MCF 10A (cell line): Measurements from ENCODE around the gene THPO. TPM values are rescaled to one million over a fixed set of nuclear protein-coding genes. Genes with fewer than 3 reads are reported as not detected.
A peak's percentile ranks its signal among the peaks of the same experiment; 100 is the strongest.

ENCODE experiments used
- BruUV-seq: library from RNA; stranded (reverse); fragments of 400-500 nt; replicated peaks from 2 replicates; lab custom pipeline; 2021; lab: Mats Ljungman, UMichigan
- CTCF ChIA-PET: fragments of 300-600 bp; sonication (Branson Sonifier 250); formaldehyde crosslinking; extraction: SDS; loops from one replicate; lab custom pipeline; 2021; ENCODE audit warnings: antibody characterized with exemption, inconsistent platforms; lab: Yijun Ruan, JAX
- POLR2A ChIA-PET: fragments of 300-600, 350-650 bp; sonication (Branson Sonifier 250); formaldehyde crosslinking; extraction: SDS; loops from one replicate; lab custom pipeline; 2020; ENCODE audit warnings: antibody characterized with exemption, inconsistent platforms; lab: Yijun Ruan, JAX
- DNase-seq: peaks from one replicate; pipeline ENCODE4 v3.0.0-alpha.2; 2018; ENCODE audit not compliant: unreplicated experiment
- H3K27ac Mint-ChIP-seq: one replicate; pipeline ENCODE4 v1.8.0; 2022; ENCODE audit warnings: mild to moderate bottlenecking, low read depth, mixed read lengths; ENCODE audit not compliant: unreplicated experiment
- H3K27me3 Mint-ChIP-seq: one replicate; pipeline ENCODE4 v1.8.0; 2022; ENCODE audit warnings: mixed read lengths; ENCODE audit not compliant: insufficient read depth, unreplicated experiment
- H3K36me3 Mint-ChIP-seq: one replicate; pipeline ENCODE4 v1.8.0; 2022; ENCODE audit warnings: mild to moderate bottlenecking, moderate library complexity, mixed read lengths; ENCODE audit not compliant: insufficient read depth, unreplicated experiment
- H3K4me1 Mint-ChIP-seq: one replicate; pipeline ENCODE4 v1.8.0; 2022; ENCODE audit warnings: mixed read lengths; ENCODE audit not compliant: insufficient read depth, unreplicated experiment
- H3K4me3 Mint-ChIP-seq: one replicate; pipeline ENCODE4 v1.8.0; 2022; ENCODE audit warnings: mild to moderate bottlenecking, moderate library complexity, mixed read lengths; ENCODE audit not compliant: unreplicated experiment
- H3K9me3 Mint-ChIP-seq: one replicate; pipeline ENCODE4 v1.8.0; 2022; ENCODE audit warnings: mixed read lengths; ENCODE audit not compliant: unreplicated experiment
- CTCF ChIP-seq: fragments of 200-600 bp; IDR thresholded peaks from one replicate; pipeline ENCODE4 v1.8.0; 2022; ENCODE audit warnings: antibody characterized with exemption, mild to moderate bottlenecking; ENCODE audit not compliant: unreplicated experiment
- intact Hi-C: fragments of 100-400 bp; cut with micrococcal nuclease; formaldehyde crosslinking; loops from 2 replicates; pipeline ENCODE4 v1.14.1; 2022
- total RNA-seq: library from RNA; stranded (reverse); gene quantifications from 2 replicates; pipeline ENCODE4 v1.2.3, GENCODE V29; 2022

THPO gene
- total RNA-seq, 1 experiment from 2014 or later: not detected

GRCh38 chr3:184417619-184418327, 39.8 kb upstream of the THPO start:
- peak; percentile 72 for DNase-seq
- Mint-ChIP-seq H3K4me1 (no peaks in the 10 kb centered on the region), H3K27ac (no peak overlapping the region), H3K36me3 (peaks cover 5% of the 10 kb centered on the region), H3K27me3 (peaks cover 2% of the 10 kb centered on the region), H3K9me3 (peaks cover 3% of the 10 kb centered on the region), H3K4me3 (no peak overlapping the region)
- BruUV-seq: no TSS peak
- TF ChIP-seq CTCF: peak; percentile 91
- CTCF ChIA-PET: interaction anchor here (0.5 to 9.6 kb wide), 26 partner anchors 10 to 133 kb away, joined by 3 to 112 read pairs (median 4); partner anchors contain the start of gene THPO
- POLR2A ChIA-PET: interaction anchor here (0.6 kb wide), 1 partner anchor 59 kb away, joined by 4 read pairs; no protein-coding TSS in a partner anchor
- intact Hi-C loops: loop anchor here (1.0 to 2.0 kb wide), 5 partner anchors 47 to 127 kb away; no protein-coding TSS in a partner anchor

DNA sequence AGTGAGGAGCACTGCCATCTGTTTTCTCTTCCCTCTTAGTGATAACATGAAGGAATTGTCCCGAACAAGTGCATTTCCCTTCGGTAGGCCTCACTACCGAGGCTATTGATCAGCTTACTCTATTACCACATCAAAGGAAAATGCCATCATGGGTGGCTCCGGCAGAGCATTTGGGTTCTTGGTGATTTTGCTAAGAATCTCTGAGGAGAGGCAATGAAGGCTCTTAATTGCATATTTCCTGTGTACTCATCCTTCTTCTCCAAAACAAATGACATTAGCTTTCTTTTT, 37.1 kb upstream of the THPO start:
- intact Hi-C loops: no loop called here
- DNase-seq: no peak
- POLR2A ChIA-PET: interaction anchor here (0.7 kb wide), 1 partner anchor 29 kb away, joined by 3 read pairs; no protein-coding TSS in a partner anchor
- Mint-ChIP-seq H3K27me3 (no peaks in the 10 kb centered on the region), H3K36me3 (peaks cover 5% of the 10 kb centered on the region), H3K27ac (no peak overlapping the region), H3K4me3 (no peak overlapping the region), H3K9me3 (no peaks in the 10 kb centered on the region), H3K4me1 (no peaks in the 10 kb centered on the region)
- CTCF ChIA-PET: interaction anchor here (4.8 to 9.6 kb wide), 3 partner anchors 43 to 98 kb away, joined by 32 to 112 read pairs (median 69); no protein-coding TSS in a partner anchor
- BruUV-seq: no TSS peak
- TF ChIP-seq CTCF: no peak

- no peaks in the 10 kb centered on the region for H3K27me3 Mint-ChIP-seq
- no peaks in the 10 kb centered on the region for H3K4me1 Mint-ChIP-seq
- ChIA-PET CTCF (interaction anchor here (0.7 to 9.6 kb wide), 8 partner anchors 10 to 434 kb away, joined by 3 to 112 read pairs (median 4); no protein-coding TSS in a partner anchor), POLR2A (interaction anchor here (0.7 kb wide), 1 partner anchor 28 kb away, joined by 3 read pairs; no protein-coding TSS in a partner anchor)
- no peak overlapping the region for H3K4me3 Mint-ChIP-seq
- H3K27ac Mint-ChIP-seq: no peak overlapping the region
- TF ChIP-seq CTCF: no peak
- peaks cover 5% of the 10 kb centered on the region for H3K36me3 Mint-ChIP-seq
- intact Hi-C loops: no loop called here
- no peaks in the 10 kb centered on the region for H3K9me3 Mint-ChIP-seq
- no TSS peak for BruUV-seq
- no peak for DNase-seq
Measured at GRCh38 chr3:184414418-184415202, 36.6 kb upstream of the THPO start.

DNA sequence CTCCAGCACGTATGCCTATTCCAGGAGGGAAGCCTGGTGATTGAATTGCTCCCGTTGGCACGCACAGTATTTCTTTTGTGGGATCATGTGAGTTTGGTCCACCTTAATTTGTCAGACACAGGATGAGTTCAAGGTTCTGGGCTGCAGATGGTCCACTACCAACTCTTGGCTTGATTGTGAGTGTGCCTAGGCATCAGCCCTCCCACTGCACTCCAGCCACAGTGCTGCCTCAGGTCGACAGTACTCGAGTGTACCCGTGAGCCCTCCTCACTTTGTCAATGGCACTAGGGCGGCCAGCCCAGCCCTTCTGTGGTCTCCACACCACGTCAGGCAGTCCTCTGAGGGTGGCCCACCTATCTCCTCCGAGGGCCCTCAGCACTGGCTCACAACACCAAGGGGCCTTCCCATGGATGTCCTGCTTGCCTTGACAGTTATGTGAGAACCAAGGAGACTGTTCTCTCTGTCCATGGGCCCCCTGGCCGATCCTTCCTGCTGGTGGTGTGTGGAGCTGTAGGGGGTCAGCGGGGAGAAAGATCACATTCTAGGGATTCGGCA, 32.0 kb upstream of the THPO start:
- Mint-ChIP-seq H3K27ac (no peak overlapping the region), H3K27me3 (no peaks in the 10 kb centered on the region), H3K4me3 (no peak overlapping the region), H3K36me3 (no peaks in the 10 kb centered on the region), H3K9me3 (no peaks in the 10 kb centered on the region), H3K4me1 (no peaks in the 10 kb centered on the region)
- CTCF ChIA-PET: interaction anchor here (1.1 to 1.2 kb wide), 2 partner anchors 25 to 38 kb away, joined by 3 to 4 read pairs; no protein-coding TSS in a partner anchor
- POLR2A ChIA-PET: no interaction called here
- intact Hi-C loops: no loop called here
- DNase-seq: no peak
- no TSS peak for BruUV-seq
- TF ChIP-seq CTCF: no peak
